Uterus (tissue), 2 donors: ENCODE results near the gene BRAF.

ENCODE experiments used
- POLR2A ChIP-seq, 2 donors: fragments of 450-650 bp; IDR thresholded peaks; one replicate each; pipeline ENCODE4 v1.6.1; 2016; ENCODE audit warnings: antibody characterized with exemption in 2 of 2, mild to moderate bottlenecking in 1 of 2, moderate library complexity in 1 of 2
- TF ChIP-seq, protein P1 (sequence below), 4 experiments: fragments of 200-600 bp in 2 of 4; fragments of 450-650 bp in 2 of 4; sonication (generic) in 2 of 4; IDR thresholded peaks; one replicate each; pipeline ENCODE4 v1.5.1; 2016 to 2019; ENCODE audit warnings: antibody characterized with exemption in 4 of 4, mild to moderate bottlenecking in 2 of 4, moderate library complexity in 1 of 4

DNA sequence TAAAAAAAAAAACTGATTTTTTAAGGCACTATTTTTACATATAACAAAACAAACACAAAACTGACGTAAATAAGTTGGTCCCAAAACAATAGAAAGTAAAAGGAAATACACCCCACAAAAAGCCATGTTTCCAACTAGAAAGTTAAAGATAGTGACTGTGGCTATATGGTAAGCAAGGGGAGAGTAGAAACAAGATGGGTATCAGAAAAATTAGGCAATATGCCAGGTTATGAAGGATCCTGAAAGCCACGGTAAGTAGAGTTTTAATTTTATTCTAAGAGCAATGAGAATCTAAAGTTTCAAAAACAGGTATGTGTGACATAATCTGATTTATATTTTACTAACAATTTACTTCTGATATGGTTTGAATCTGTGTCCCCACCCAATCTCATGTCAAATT, 61.5 kb downstream of the BRAF start:
- TF ChIP-seq, protein P1, sequence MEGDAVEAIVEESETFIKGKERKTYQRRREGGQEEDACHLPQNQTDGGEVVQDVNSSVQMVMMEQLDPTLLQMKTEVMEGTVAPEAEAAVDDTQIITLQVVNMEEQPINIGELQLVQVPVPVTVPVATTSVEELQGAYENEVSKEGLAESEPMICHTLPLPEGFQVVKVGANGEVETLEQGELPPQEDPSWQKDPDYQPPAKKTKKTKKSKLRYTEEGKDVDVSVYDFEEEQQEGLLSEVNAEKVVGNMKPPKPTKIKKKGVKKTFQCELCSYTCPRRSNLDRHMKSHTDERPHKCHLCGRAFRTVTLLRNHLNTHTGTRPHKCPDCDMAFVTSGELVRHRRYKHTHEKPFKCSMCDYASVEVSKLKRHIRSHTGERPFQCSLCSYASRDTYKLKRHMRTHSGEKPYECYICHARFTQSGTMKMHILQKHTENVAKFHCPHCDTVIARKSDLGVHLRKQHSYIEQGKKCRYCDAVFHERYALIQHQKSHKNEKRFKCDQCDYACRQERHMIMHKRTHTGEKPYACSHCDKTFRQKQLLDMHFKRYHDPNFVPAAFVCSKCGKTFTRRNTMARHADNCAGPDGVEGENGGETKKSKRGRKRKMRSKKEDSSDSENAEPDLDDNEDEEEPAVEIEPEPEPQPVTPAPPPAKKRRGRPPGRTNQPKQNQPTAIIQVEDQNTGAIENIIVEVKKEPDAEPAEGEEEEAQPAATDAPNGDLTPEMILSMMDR (IDR thresholded peaks at IDR 0.05): no peak
- TF ChIP-seq POLR2A (IDR thresholded peaks at IDR 0.05): no peak
